Colonic mucosa (tissue), 4 donors: ENCODE data around the gene DCAF6. TPM values are rescaled to one million over a fixed set of nuclear protein-coding genes. Genes with fewer than 3 reads are reported as not detected.
A peak's percentile ranks its signal among the peaks of the same experiment; 100 is the strongest.

Source experiments
- DNase-seq: peaks from one replicate; pipeline ENCODE4 v3.0.0-alpha.2; 2020
- H3K27ac ChIP-seq: fragments of 200-600 bp; one replicate; pipeline ENCODE4 v1.8.0; 2021
- H3K27me3 ChIP-seq: fragments of 200-600 bp; one replicate; pipeline ENCODE4 v1.8.0; 2021
- H3K36me3 ChIP-seq: fragments of 200-600 bp; one replicate; pipeline ENCODE4 v1.8.0; 2021
- H3K4me1 ChIP-seq: fragments of 200-600 bp; one replicate; pipeline ENCODE4 v1.8.0; 2021; ENCODE audit warnings: mild to moderate bottlenecking
- H3K4me3 ChIP-seq: fragments of 200-600 bp; one replicate; pipeline ENCODE4 v1.8.0; 2021
- H3K9ac ChIP-seq, 2 donors: one replicate each; pipeline ENCODE4 v1.7.0; 2013; ENCODE audit warnings: control low read depth in 2 of 2, low read depth in 2 of 2, low read length in 2 of 2
- H3K9me3 ChIP-seq: fragments of 200-600 bp; one replicate; pipeline ENCODE4 v1.8.0; 2021
- intact Hi-C: fragments of 100-400 bp; cut with DNase I; formaldehyde crosslinking; loops from one replicate; pipeline ENCODE4 v1.14.1; 2022
- total RNA-seq, 2 donors: library from RNA; stranded (reverse); fragmentation: NEBNext Ultra II Directional in 1 of 2; extraction: Animal tissue kit (Norgen Biotek cat#: 25700) in 1 of 2; gene quantifications; one replicate each; pipeline ENCODE4 v1.2.1, GENCODE V29; 2021
- TF ChIP-seq, protein P1 (sequence below): fragments of 200-600 bp; IDR thresholded peaks from one replicate; pipeline ENCODE4 v1.8.0; 2022; ENCODE audit warnings: antibody characterized with exemption, mild to moderate bottlenecking
- donor health status: healthy.
- donor health status: DM: no; HTN: no; CAD: no.
- donor health status: DM: no; HTN: no; CAD: no.

Gene DCAF6
- total RNA-seq, 2 donors from 2014 or later, result 47.2 to 67.0 TPM

DNA sequence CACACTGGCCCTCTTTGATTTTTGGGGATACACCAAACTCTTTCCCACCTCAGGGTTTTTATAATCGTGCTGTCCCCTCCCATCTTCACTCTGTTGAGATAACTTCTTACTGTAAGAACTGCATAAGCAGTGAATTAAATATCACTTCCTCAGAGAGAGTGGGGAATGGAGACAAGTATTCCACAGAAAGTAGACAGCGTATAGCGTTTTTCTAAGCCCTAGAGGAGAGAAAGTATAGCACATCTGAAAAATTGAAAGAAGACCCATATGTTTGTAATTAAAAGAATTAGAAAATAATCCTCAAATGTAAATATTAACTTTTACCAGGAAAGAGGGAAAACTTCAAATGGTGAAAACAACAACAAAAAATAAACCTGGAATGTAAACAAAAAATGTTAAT, 132.9 kb downstream of the DCAF6 start:
- Histone ChIP-seq H3K36me3 (peaks cover 13% of the 10 kb centered on the region), H3K9ac (no peak overlapping the region), H3K27me3 (no peaks in the 10 kb centered on the region), H3K4me3 (no peak overlapping the region), H3K9me3 (no peaks in the 10 kb centered on the region), H3K27ac (no peak overlapping the region), H3K4me1 (no peaks in the 10 kb centered on the region)
- DNase-seq, result no peak
- TF ChIP-seq, protein P1, sequence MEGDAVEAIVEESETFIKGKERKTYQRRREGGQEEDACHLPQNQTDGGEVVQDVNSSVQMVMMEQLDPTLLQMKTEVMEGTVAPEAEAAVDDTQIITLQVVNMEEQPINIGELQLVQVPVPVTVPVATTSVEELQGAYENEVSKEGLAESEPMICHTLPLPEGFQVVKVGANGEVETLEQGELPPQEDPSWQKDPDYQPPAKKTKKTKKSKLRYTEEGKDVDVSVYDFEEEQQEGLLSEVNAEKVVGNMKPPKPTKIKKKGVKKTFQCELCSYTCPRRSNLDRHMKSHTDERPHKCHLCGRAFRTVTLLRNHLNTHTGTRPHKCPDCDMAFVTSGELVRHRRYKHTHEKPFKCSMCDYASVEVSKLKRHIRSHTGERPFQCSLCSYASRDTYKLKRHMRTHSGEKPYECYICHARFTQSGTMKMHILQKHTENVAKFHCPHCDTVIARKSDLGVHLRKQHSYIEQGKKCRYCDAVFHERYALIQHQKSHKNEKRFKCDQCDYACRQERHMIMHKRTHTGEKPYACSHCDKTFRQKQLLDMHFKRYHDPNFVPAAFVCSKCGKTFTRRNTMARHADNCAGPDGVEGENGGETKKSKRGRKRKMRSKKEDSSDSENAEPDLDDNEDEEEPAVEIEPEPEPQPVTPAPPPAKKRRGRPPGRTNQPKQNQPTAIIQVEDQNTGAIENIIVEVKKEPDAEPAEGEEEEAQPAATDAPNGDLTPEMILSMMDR, result no peak
- intact Hi-C loops, result no loop called here

DNA sequence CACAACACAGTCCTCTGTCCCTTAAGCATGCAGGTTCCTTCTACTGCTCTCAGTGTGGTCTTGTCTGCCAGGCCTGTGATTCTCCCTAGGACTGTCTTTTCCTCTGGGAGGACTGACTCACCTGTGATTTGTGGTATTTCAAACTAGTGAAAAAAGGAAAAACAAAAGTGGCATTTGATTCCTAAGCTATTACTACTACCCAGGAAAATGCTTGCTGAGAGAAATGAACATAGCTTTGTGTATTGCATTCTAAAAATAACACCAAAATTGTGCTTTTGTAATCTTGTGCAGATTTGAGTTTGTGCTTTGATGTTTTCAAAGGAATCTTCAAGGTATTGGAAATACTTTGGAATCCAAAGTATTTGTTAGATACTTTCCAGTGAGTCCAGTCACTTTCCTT, 143.3 kb downstream of the DCAF6 start:
- intact Hi-C loops, result loop anchor here (10.0 kb wide), 1 partner anchor 365 kb away; no protein-coding TSS in a partner anchor
- DNase-seq, result no peak
- H3K27ac ChIP-seq, result no peak overlapping the region
- H3K4me3 ChIP-seq, result no peak overlapping the region
- no peak overlapping the region for H3K9ac ChIP-seq
- TF ChIP-seq, protein P1, result no peak
- H3K36me3 ChIP-seq, result no peaks in the 10 kb centered on the region
- H3K27me3 ChIP-seq, result no peaks in the 10 kb centered on the region
- no peaks in the 10 kb centered on the region for H3K9me3 ChIP-seq
- no peaks in the 10 kb centered on the region for H3K4me1 ChIP-seq

DNA sequence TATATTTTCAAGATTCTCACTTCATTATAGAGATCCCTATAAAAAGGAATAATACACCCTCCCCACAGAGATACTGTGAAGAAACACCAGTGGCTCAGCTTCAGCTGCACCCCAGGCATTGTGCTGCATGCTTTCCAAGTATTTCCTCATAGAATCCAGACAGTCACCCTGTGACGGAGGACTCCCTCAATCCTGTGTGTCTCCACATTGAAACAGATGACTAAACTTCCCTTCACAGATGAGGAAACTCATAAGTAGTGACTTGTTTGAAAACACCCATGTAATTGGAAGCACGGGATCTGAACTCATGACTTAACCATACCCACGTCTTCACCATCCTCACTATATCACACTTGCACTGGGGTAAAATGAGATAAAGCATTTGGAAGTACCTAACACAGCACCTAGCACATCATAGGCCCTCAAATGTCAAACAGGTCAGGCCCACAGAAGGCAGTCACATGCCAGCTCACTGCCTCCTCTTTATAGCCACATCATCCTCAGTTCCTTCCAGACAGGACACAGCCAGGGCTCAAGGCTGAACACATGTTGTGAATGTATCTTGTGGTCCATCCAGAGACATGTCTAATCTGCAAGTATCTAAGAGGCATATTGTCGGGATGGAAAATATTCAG, 145.0 kb downstream of the DCAF6 start:
- DNase-seq, result no peak
- H3K27ac ChIP-seq, result no peak overlapping the region
- intact Hi-C loops, result loop anchor here (10.0 kb wide), 1 partner anchor 367 kb away; no protein-coding TSS in a partner anchor

DNA sequence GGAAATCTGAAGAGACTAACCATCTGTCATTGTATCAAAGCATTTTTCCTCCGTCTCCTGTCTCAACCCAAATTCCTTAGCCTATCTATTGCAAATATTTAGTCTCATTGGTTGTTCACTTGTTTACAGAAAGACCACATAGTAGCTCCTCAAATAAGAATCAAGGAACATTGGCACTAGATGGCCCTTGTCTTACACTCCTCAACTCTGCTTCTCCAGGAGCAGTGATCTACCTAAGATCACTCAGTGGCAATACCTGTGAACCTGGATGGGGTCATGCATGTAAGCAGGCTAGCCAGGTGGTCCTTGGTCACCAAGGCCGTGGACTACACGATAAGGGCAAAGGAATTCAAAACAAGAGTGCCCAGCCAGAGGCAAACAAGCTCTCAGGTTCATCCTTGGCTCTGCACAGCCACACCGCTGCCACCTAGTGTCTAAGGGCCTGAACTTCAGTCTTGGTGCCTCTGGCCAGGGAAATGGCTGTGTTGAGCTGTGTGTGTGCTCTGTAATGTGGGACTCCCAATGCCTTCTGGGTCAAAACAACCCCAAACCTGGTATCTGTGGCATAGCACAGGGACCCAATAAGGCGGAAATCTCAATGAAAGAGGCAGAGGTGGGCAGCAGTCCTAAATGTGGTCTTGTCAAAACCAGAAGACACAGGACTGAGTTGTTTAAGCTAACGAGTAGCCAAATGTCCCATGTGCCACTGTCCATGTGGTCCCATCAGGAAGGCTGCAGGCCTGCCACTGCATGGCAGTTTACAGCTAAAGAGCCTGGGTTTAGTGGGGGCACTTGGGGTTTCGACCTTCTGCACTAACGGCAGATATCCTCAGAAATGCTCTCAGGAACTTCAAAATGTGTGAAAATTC, 145.8 kb downstream of the DCAF6 start:
- peak; percentile 81 for DNase-seq
- intact Hi-C loops, result loop anchor here (10.0 kb wide), 1 partner anchor 367 kb away; no protein-coding TSS in a partner anchor
- peaks cover 8% of the 10 kb centered on the region for H3K4me1 ChIP-seq
- TF ChIP-seq, protein P1, result peak; percentile 81
- no peaks in the 10 kb centered on the region for H3K9me3 ChIP-seq
- H3K4me3 ChIP-seq, result no peak overlapping the region
- H3K36me3 ChIP-seq, result no peaks in the 10 kb centered on the region
- H3K27ac ChIP-seq, result no peak overlapping the region
- H3K27me3 ChIP-seq, result no peaks in the 10 kb centered on the region
- H3K9ac ChIP-seq, result no peak overlapping the region

More for the DNA sequence above, 145.0 kb downstream of the DCAF6 start:
- TF ChIP-seq, protein P1, result no peak
- H3K4me3 ChIP-seq, result no peak overlapping the region
- no peaks in the 10 kb centered on the region for H3K9me3 ChIP-seq
- no peak overlapping the region for H3K9ac ChIP-seq
- H3K27me3 ChIP-seq, result no peaks in the 10 kb centered on the region
- H3K4me1 ChIP-seq, result peaks cover 8% of the 10 kb centered on the region
- no peaks in the 10 kb centered on the region for H3K36me3 ChIP-seq

DNA sequence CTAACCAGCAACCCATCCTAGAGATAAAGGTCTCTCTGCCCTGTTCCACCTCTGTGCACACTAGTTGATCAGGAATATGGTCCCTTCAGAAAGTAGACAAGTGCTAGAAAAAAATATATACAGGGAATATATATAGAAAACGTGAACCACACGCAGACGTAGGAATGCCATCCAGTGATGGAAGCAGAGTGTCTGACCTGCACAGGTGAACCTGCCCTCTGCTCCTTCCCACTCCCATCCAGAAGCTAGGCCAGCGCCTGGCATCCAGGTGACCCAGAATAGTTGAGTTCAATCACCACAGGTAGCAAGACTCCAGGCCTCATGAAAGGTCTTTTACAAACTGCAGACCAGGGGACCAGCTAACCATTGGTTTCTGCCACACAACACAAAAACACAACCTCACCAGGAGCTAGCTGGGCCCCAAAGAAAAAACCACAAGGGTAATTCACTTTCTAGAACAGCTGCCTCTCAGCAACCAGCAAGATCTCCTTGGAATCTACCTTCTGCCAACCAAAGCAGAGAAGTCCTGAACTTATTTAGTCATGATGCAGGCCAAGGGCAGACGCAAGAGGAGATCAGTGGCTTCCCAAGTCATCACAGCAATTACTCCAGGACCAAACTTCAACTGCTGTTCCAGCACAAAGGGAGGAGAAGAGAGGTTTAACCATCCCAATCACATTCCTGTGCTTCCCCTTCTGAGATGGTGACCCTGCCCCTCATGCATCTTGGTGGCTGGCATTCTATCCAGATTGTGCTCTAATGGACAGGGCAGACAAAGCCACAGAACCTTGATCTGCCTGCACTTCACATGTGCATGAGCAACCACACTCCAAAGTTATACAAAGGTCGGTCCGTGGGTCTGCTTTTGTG, 147.2 kb downstream of the DCAF6 start:
- peaks cover 8% of the 10 kb centered on the region for H3K4me1 ChIP-seq
- H3K36me3 ChIP-seq, result no peaks in the 10 kb centered on the region
- intact Hi-C loops, result loop anchor here (10.0 kb wide), 1 partner anchor 369 kb away; no protein-coding TSS in a partner anchor
- no peak for DNase-seq
- no peak overlapping the region for H3K27ac ChIP-seq
- H3K27me3 ChIP-seq, result no peaks in the 10 kb centered on the region
- H3K9me3 ChIP-seq, result no peaks in the 10 kb centered on the region
- H3K4me3 ChIP-seq, result no peak overlapping the region
- TF ChIP-seq, protein P1, result no peak
- no peak overlapping the region for H3K9ac ChIP-seq
